SHP77 (cell line): ENCODE measurements around the gene NABP1.

ENCODE experiments used
- DNase-seq, 2 experiments: peaks; one replicate each; lab custom pipeline; 2025; lab: John Stamatoyannopoulos, UW

Gene NABP1

DNA sequence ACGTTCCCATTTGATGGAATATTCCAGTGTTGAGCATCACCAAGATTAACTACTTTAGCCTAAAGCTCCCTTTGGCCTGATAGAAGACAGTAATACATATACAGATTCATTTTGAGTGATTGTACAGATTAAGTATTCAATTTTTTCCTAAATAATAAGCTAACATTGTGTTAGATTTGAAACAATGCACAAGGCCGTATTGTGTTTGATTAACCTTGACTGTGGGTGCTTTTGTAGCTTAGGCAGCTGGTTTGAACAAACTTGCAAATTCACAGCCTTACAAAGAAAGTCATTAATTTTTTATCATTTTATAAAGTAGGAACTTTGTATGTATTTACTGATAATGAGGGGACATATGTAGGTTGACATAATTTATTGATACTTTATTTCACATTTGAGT is 29.6 kb downstream of the NABP1 start:
- DNase-seq: no peak

- no peak for DNase-seq
These were observed 32.5 kb downstream of the NABP1 start for GRCh38 chr2:191710411-191710900.

- DNase-seq: no peak
These were observed 33.7 kb downstream of the NABP1 start for GRCh38 chr2:191711621-191712020.

- DNase-seq: no peak
These were observed 35.9 kb downstream of the NABP1 start for GRCh38 chr2:191713837-191714236.

DNA sequence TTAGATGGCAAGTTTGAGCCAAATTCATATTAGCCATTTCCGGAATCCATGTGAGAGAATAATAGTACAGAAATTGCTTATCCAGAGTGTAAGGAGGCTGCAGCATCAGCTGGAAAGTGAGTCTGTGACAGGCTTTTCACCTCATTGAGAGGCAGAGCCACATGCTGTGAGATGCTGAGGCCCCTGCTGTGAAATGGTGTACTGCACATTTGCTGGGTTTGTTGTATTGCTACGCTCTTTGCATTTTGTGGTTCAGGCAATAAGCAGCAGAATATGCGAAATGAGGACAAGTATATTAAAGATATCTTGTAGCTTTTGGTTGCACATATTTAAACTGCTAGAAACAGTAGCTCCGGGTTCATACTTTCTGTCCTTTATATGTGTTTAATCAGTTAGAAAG is 37.0 kb downstream of the NABP1 start:
- no peak for DNase-seq

GRCh38 chr2:191715471-191715870 is 37.5 kb downstream of the NABP1 start:
- DNase-seq: no peak

- no peak for DNase-seq
These were observed 41.3 kb downstream of the NABP1 start for GRCh38 chr2:191719261-191719660.

DNA sequence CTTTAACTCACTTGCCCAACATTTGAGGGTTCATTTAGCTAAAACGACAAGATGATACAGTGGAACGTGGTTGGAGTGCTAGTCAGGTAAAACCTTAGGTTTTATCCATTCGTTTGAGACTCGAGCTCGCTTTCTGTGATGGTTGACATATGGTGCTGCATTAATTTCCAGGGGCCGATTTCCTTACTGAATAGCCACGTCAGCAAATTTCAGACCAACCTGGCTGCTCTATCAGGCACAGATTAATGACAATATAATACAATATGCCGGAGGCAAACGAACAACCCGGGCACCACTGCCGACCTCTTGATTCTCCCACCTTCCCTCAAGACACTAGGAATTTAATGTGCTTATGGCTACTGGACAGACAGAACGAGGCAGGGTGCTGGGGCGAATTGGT is 42.0 kb downstream of the NABP1 start:
- no peak for DNase-seq

DNA sequence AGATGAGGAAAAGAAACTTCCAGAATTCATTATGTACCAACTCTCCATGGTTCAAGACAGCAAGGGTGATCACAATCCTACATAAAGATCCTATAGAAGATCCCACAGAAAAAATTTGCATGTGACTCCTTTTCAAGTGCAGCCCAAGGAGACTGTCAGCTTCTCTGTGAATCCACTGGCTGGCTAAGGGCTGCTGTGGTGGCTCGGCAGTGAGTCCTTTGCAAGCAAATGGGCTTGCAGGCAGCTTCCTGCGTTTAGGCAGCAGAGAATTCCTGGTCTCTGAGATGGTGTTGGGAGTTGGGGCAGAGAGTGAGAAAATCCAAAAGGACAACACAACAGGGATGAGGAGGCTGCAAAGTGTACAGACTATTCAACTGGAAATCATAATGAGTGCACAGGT is 43.4 kb downstream of the NABP1 start:
- no peak for DNase-seq

GRCh38 chr2:191724015-191724414 is 46.1 kb downstream of the NABP1 start:
- DNase-seq: no peak

- no peak for DNase-seq
These were observed 51.1 kb downstream of the NABP1 start for GRCh38 chr2:191728750-191729624.

GRCh38 chr2:191730263-191730662 is 52.3 kb downstream of the NABP1 start:
- DNase-seq: no peak
